ENCODE results near the gene ZNF775. TPM values are rescaled to one million over a fixed set of nuclear protein-coding genes. Genes with fewer than 3 reads are reported as not detected.

Gene ZNF775
- total RNA-seq (2014; rRNA removed; shearing (Covaris generic)) (3.9 and 5.2 TPM in 2 replicates), polyA plus RNA-seq (2016; fragmentation: Nextera tagmentation; extraction: Ambion mirVana) (0.75 and 1.6 TPM in 2 replicates)

DNA sequence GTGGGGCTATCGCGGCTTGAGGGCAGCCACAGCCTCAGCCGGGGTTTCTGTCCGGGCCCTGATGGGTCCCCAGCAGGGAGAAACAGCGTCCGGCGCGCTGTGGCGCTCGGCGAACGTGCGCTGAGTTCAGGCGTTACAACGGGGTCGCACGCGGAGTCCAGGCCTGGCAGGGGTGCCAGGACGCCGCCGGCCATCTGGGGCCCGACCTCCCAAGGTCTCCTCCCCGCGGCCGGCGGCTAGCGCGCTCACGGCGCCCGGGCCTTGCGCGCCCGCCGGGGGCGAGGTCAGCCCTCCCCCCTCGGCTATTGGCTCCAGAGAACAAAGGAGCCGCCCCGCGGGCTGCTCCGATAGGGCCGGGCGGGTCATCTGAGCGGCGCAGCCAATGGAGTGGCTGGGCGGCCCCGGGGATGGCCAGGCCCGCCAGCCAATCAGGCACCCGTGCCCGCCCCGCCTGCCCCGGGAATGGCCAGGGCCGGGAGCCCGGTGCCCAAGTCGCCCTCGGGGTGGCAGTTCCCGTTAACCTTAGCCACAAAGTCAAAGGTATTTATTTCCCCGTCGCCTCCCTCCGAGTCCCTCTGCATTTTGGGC lies at the start of gene ZNF775:
Gene ZNF775, plus strand, starts transcription at position 478 of the 588 bp plus-strand sequence. CDS start 9,141 bp downstream, outside the sequence.
- peaks cover 8% of the 10 kb centered on the region; the same call in 1 of the 2 replicates for H3K4me1 ChIP-seq (ENCODE audit: insufficient read depth)
- no peaks in the 10 kb centered on the region for H3K9me2 ChIP-seq (ENCODE audit: insufficient read depth)
- H3K9me3 ChIP-seq (ENCODE audit: low read depth) = no peaks in the 10 kb centered on the region
- peak within 1 kb of the TSS; percentile 79 for H3K9ac ChIP-seq
- in situ Hi-C loops (cut with MboI) = no loop called here
- TF ChIP-seq EZH2 (IDR thresholded peaks at IDR 0.05; ENCODE audit: insufficient read depth, poor library complexity, severe bottlenecking) (no peak), EZH2phosphoT487 (IDR thresholded peaks at IDR 0.05; ENCODE audit: insufficient read depth, low read depth) (no peak)
- H3K4me3 ChIP-seq = peak within 1 kb of the TSS; percentile 90
- H4K20me1 ChIP-seq (ENCODE audit: insufficient read depth) = no peaks in the 10 kb centered on the region
- 0 to 2% methylated on average over 27 to 40 of the region's 60 CpGs for WGBS, 2 experiments (ENCODE audit: low coverage in 1 of 2, low lambda C conversion rate in 2 of 2, missing lambda C conversion rate in 2 of 2)
- H3K79me2 ChIP-seq (ENCODE audit: insufficient read depth) = no peaks in the 10 kb centered on the region
- H3K27me3 ChIP-seq (replicated peaks; ENCODE audit: insufficient read depth) = no peaks in the 10 kb centered on the region
- H3F3A ChIP-seq (ENCODE audit: insufficient read depth) = 0 out of 2 replicates have a peak, but pooled peaks cover 7% of the 10 kb centered on the region
- no peaks in the 10 kb centered on the region for H3K36me3 ChIP-seq (ENCODE audit: low read depth)
- peak within 1 kb of the TSS; percentile 91 for H2AFZ ChIP-seq
- peak within 1 kb of the TSS; percentile 45 for H3K27ac ChIP-seq
- H3K4me2 ChIP-seq (ENCODE audit: unreplicated experiment) = peak within 1 kb of the TSS; percentile 77
- DNase-seq = peak; percentile 99

DNA sequence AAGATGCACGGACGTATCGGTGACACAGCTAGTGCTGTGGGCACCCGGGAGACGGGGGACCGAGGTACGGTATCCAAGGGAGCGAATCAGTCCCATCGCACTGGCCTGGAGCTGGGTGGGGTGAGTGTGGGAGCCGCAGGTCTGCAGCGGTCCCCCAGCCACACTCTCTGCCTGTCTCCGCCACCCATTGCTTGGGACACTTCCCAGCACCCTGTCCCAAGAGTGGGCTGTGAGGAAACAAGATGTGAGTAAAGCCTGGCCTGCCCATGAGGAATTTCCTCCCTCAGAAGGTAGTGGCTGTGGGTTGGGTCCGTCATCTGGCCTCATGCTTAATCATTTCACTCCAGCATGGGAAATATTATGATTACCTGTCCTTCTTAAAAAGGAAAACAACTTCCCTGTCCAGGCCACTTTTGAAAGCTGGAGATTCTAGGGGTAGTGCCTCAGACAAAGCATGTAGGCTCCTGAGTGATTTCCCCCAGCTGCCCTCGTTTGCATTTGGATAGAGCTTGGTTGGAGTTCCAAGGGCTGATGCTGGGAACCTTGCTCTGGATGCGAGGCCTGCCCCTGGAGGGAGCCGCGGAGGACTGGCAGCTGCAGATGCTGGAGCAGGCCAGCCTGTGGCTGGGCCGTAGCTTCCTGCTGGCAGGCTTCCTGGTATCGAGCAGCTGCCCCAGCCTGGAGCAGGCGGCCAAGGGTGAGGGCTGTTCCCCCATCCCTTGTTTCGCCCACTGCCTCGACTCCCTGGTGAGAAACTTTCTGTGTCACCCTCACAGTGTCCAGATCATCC lies 49.6 kb upstream of the ZNF775 start:
- H3K9ac ChIP-seq = no peak overlapping the region
- no peak overlapping the region for H2AFZ ChIP-seq
- H3K9me2 ChIP-seq (ENCODE audit: insufficient read depth) = no peaks in the 10 kb centered on the region
- H3K27ac ChIP-seq = no peak overlapping the region
- no peaks in the 10 kb centered on the region for H3K9me3 ChIP-seq (ENCODE audit: low read depth)
- no peak overlapping the region for H3K4me3 ChIP-seq
- no peak overlapping the region for H3K4me2 ChIP-seq (ENCODE audit: unreplicated experiment)
- TF ChIP-seq EZH2phosphoT487 (IDR thresholded peaks at IDR 0.05; ENCODE audit: insufficient read depth, low read depth) (no peak), EZH2 (IDR thresholded peaks at IDR 0.05; ENCODE audit: insufficient read depth, poor library complexity, severe bottlenecking) (no peak)
- H3K4me1 ChIP-seq (ENCODE audit: insufficient read depth) = no peaks in the 10 kb centered on the region
- H3K79me2 ChIP-seq (ENCODE audit: insufficient read depth) = no peaks in the 10 kb centered on the region
- no peaks in the 10 kb centered on the region for H4K20me1 ChIP-seq (ENCODE audit: insufficient read depth)
- H3F3A ChIP-seq (ENCODE audit: insufficient read depth) = no peaks in the 10 kb centered on the region
- WGBS, 2 experiments (ENCODE audit: low coverage in 1 of 2, low lambda C conversion rate in 2 of 2, missing lambda C conversion rate in 2 of 2) = 66 to 71% methylated on average over 22 of the region's 22 CpGs
- H3K36me3 ChIP-seq (ENCODE audit: low read depth) = no peaks in the 10 kb centered on the region
- peaks cover 2% of the 10 kb centered on the region; the same call in 1 of the 2 replicates for H3K27me3 ChIP-seq (replicated peaks; ENCODE audit: insufficient read depth)
- DNase-seq = no peak
- in situ Hi-C loops (cut with MboI) = no loop called here

DNA sequence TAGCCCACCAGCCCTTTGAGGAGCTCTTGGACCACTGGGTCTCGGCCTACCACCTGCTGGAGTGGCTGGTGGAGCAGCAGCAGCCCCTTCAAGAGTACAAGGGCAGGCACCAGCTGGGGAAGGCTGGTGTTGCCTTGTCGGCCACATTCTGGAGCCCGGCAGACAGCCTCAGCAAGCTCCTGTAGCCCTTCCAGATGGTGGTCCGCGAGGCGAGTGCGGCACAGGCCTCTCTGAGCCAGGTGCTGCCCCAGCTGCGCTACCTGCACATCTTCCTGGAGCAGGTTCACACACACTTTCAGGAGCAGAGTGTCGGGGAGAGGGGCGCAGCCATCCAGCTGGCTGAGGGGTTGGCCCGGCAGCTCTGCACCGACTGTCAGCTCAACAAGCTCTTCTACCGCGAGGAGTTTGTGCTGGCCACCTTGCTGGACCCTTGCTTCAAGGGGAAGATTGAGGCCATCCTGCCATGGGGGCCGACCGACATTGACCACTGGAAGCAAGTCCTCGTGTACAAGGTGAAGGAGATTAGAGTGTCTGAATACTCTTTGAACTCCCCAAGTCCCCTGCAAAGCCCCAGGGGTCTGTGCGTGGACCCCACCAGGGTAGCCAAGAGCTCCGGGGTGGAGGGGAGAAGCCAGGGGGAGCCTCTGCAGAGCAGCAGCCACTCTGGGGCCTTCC lies 48.8 kb upstream of the ZNF775 start:
- H4K20me1 ChIP-seq (ENCODE audit: insufficient read depth) = no peaks in the 10 kb centered on the region
- no peak overlapping the region for H2AFZ ChIP-seq
- 71 to 77% methylated on average over 19 of the region's 19 CpGs for WGBS, 2 experiments (ENCODE audit: low coverage in 1 of 2, low lambda C conversion rate in 2 of 2, missing lambda C conversion rate in 2 of 2)

More for the DNA sequence above, 48.8 kb upstream of the ZNF775 start:
- Histone ChIP-seq H3K36me3 (ENCODE audit: low read depth) (no peaks in the 10 kb centered on the region), H3K9me2 (ENCODE audit: insufficient read depth) (no peaks in the 10 kb centered on the region), H3K27ac (no peak overlapping the region), H3K4me2 (ENCODE audit: unreplicated experiment) (no peak overlapping the region), H3K27me3 (replicated peaks; ENCODE audit: insufficient read depth) (peaks cover 2% of the 10 kb centered on the region; the same call in 1 of the 2 replicates), H3F3A (ENCODE audit: insufficient read depth) (no peaks in the 10 kb centered on the region), H3K4me3 (no peak overlapping the region), H3K9ac (no peak overlapping the region), H3K9me3 (ENCODE audit: low read depth) (no peaks in the 10 kb centered on the region), H3K4me1 (ENCODE audit: insufficient read depth) (0 out of 2 replicates have a peak, but pooled peaks cover 2% of the 10 kb centered on the region), H3K79me2 (ENCODE audit: insufficient read depth) (no peaks in the 10 kb centered on the region)
- no peak for DNase-seq
- in situ Hi-C loops (cut with MboI) = no loop called here
- TF ChIP-seq EZH2phosphoT487 (IDR thresholded peaks at IDR 0.05; ENCODE audit: insufficient read depth, low read depth) = no peak
- TF ChIP-seq EZH2 (IDR thresholded peaks at IDR 0.05; ENCODE audit: insufficient read depth, poor library complexity, severe bottlenecking) = no peak
